Hepatocyte (in vitro differentiated cells): Measurements from ENCODE around the gene UNKL. TPM values are rescaled to one million over a fixed set of nuclear protein-coding genes. Genes with fewer than 3 reads are reported as not detected.

Experiments used
- DNase-seq: peaks from one replicate; pipeline ENCODE4 v3.0.0-alpha.2; 2016; ENCODE audit warnings: low spot score
- H2AFZ ChIP-seq: fragments of 200-600 bp; sonication (generic); 2 replicates; pipeline ENCODE4 v1.6.0; 2016; ENCODE audit warnings: antibody characterized with exemption, mild to moderate bottlenecking
- H3K27ac ChIP-seq: fragments of 200-600 bp; sonication (generic); 2 replicates; pipeline ENCODE4 v1.5.1; 2016; ENCODE audit warnings: mild to moderate bottlenecking
- H3K27me3 ChIP-seq: fragments of 200-600 bp; sonication (generic); 2 replicates; pipeline ENCODE4 v1.6.1; 2016
- H3K36me3 ChIP-seq: fragments of 200-600 bp; sonication (generic); replicated peaks from 2 replicates; pipeline ENCODE4 v1.5.1; 2016; ENCODE audit warnings: low read depth; ENCODE audit not compliant: insufficient read depth
- H3K4me1 ChIP-seq: fragments of 200-600 bp; sonication (generic); 2 replicates; pipeline ENCODE4 v1.5.1; 2016; ENCODE audit warnings: mild to moderate bottlenecking, moderate library complexity; ENCODE audit not compliant: insufficient read depth
- H3K4me2 ChIP-seq: fragments of 200-600 bp; sonication (generic); 2 replicates; pipeline ENCODE4 v1.6.0; 2016
- H3K4me3 ChIP-seq: fragments of 200-600 bp; sonication (generic); 2 replicates; pipeline ENCODE4 v1.5.1; 2016; ENCODE audit warnings: mild to moderate bottlenecking
- H3K79me2 ChIP-seq: fragments of 200-600 bp; sonication (generic); 2 replicates; pipeline ENCODE4 v1.6.0; 2017; ENCODE audit warnings: mild to moderate bottlenecking
- H3K9me2 ChIP-seq: fragments of 200-600 bp; sonication (generic); replicated peaks from 2 replicates; pipeline ENCODE4 v1.6.0; 2017; ENCODE audit warnings: mild to moderate bottlenecking; ENCODE audit not compliant: insufficient read depth
- H3K9me3 ChIP-seq: fragments of 200-600 bp; sonication (generic); 2 replicates; pipeline ENCODE4 v1.5.1; 2016; ENCODE audit warnings: low read depth, mild to moderate bottlenecking
- H4K20me1 ChIP-seq: fragments of 200-600 bp; sonication (generic); 2 replicates; pipeline ENCODE4 v1.6.0; 2016; ENCODE audit warnings: mild to moderate bottlenecking; ENCODE audit not compliant: insufficient read depth, poor library complexity, severe bottlenecking
- EZH2 ChIP-seq: fragments of 200-600 bp; sonication (generic); IDR thresholded peaks from 2 replicates; pipeline ENCODE4 v1.6.1; 2016; ENCODE audit warnings: antibody characterized with exemption, mild to moderate bottlenecking, borderline replicate concordance
- EZH2phosphoT487 ChIP-seq: fragments of 200-600 bp; sonication (generic); IDR thresholded peaks from one replicate; pipeline ENCODE4 v1.6.1; 2018; ENCODE audit warnings: antibody characterized with exemption, mild to moderate bottlenecking, low read depth, moderate library complexity; ENCODE audit not compliant: unreplicated experiment, severe bottlenecking
- WGBS: methylation state at CpG from one replicate; pipeline ENCODE4 v1.1.6; 2016; ENCODE audit warnings: low lambda C conversion rate; ENCODE audit errors: missing lambda C conversion rate; 5-methylcytosine and 5-hydroxymethylcytosine counted together
- polyA plus RNA-seq: library from polyadenylated mRNA; unstranded; fragments of >200 nt; fragmentation: Nextera tagmentation; extraction: Ambion mirVana; gene quantifications from 2 replicates; pipeline ENCODE4 v1.2.1, GENCODE V29; 2016
- total RNA-seq: library from RNA; depleted of rRNA; stranded (reverse); fragments of >200 nt; gene quantifications from 2 replicates; pipeline ENCODE4 v1.2.3, GENCODE V29; 2014
- TF ChIP-seq, protein P1 (sequence below): fragments of 200-600 bp; sonication (generic); IDR thresholded peaks from 2 replicates; pipeline ENCODE4 v1.5.1; 2016; ENCODE audit warnings: antibody characterized with exemption, mild to moderate bottlenecking; ENCODE audit not compliant: poor library complexity

UNKL gene
- total and polyA plus RNA-seq, 2 experiments from 2014 or later, result 8.5 to 10.3 TPM

DNA sequence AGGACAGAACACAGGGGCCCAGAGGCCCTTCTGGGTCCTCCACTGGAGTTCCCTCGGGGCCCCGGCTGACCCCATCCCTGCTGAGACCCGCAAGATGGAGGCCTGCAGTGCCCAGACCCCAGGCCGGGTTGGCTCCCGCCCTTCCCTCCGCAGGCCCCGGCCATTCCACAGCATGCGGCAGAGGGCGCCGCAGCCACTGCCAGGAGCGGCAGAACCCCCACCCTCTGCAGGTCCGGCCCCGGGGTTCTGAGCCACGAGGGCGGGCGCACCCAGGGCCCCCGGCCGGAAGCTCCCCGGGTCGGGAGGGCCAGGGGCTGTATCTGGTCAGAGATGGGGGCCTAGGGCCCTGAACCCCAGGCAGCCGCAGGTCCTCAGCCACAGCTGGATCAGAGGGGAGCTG, 14.0 kb upstream of the UNKL start:
- no peak overlapping the region for H3K4me3 ChIP-seq
- TF ChIP-seq EZH2phosphoT487 (no peak), EZH2 (no peak)
- TF ChIP-seq, protein P1, sequence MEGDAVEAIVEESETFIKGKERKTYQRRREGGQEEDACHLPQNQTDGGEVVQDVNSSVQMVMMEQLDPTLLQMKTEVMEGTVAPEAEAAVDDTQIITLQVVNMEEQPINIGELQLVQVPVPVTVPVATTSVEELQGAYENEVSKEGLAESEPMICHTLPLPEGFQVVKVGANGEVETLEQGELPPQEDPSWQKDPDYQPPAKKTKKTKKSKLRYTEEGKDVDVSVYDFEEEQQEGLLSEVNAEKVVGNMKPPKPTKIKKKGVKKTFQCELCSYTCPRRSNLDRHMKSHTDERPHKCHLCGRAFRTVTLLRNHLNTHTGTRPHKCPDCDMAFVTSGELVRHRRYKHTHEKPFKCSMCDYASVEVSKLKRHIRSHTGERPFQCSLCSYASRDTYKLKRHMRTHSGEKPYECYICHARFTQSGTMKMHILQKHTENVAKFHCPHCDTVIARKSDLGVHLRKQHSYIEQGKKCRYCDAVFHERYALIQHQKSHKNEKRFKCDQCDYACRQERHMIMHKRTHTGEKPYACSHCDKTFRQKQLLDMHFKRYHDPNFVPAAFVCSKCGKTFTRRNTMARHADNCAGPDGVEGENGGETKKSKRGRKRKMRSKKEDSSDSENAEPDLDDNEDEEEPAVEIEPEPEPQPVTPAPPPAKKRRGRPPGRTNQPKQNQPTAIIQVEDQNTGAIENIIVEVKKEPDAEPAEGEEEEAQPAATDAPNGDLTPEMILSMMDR, result peak; percentile 19
- no peaks in the 10 kb centered on the region for H3K9me3 ChIP-seq
- no peaks in the 10 kb centered on the region for H4K20me1 ChIP-seq
- no peak overlapping the region for H2AFZ ChIP-seq
- H3K9me2 ChIP-seq, result no peaks in the 10 kb centered on the region
- H3K27me3 ChIP-seq, result no peaks in the 10 kb centered on the region
- peaks cover 13% of the 10 kb centered on the region for H3K4me1 ChIP-seq
- H3K4me2 ChIP-seq, result no peak overlapping the region
- DNase-seq, result no peak
- H3K27ac ChIP-seq, result no peak overlapping the region
- no peaks in the 10 kb centered on the region for H3K79me2 ChIP-seq
- WGBS, result 72% methylated on average over 20 of the region's 21 CpGs
- no peaks in the 10 kb centered on the region for H3K36me3 ChIP-seq

DNA sequence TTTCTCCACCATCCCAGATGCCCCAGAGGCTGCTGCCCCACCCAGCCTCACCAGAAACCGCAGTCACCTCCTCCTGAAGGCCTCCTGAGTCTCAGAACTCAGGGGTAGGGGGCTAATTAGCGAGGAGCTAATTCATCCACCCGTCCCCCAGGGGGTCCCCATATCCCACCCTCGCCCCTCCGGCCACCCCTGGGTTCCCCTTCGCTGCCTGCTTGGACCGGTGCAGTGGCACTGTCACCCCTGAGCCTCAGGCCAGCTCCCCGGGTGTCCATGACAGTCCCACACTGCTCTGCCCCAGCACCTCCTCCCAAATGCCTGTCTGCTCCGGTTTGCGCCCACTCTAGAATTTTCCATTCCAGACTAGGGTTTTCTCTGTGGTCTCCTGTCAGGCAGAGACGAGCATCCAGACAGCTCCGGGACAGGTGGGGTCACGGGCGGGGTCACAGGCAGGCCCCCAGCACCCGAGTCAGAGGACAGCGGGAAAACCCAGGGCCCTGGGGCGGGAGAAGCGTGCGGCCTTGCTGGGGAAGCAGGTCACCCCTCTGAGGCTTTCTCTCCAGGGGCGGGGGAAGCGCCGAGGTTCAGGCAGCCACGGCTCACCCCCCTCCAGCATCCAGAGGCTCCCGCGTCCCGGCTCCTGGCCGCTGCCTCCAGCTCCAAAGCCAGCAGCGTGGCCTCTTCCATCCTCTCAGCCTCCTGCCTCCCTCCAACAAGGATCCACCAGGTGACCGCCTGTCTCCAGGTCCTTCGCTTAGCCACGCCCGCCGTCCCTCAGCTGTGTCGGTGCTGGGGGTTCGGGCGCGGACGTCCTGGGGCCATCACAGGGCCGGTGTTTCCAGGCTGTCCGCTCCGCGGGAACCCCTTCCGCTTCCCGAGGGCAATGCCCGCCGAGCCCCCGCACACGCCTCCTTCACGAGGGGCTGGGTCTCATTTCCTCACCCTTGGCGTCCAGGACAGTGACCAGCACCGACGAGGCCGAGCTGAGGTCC, 13.3 kb upstream of the UNKL start:
- no peaks in the 10 kb centered on the region for H3K79me2 ChIP-seq
- no peak overlapping the region for H3K4me3 ChIP-seq
- peaks cover 13% of the 10 kb centered on the region for H3K4me1 ChIP-seq
- H3K27me3 ChIP-seq, result no peaks in the 10 kb centered on the region
- TF ChIP-seq EZH2 (no peak), EZH2phosphoT487 (no peak)
- TF ChIP-seq, protein P1, result no peak
- no peak for DNase-seq
- no peak overlapping the region for H2AFZ ChIP-seq
- no peaks in the 10 kb centered on the region for H4K20me1 ChIP-seq
- no peaks in the 10 kb centered on the region for H3K9me2 ChIP-seq
- H3K27ac ChIP-seq, result no peak overlapping the region
- 96% methylated on average over 50 of the region's 53 CpGs for WGBS
- no peak overlapping the region for H3K4me2 ChIP-seq
- no peaks in the 10 kb centered on the region for H3K9me3 ChIP-seq
- no peaks in the 10 kb centered on the region for H3K36me3 ChIP-seq

DNA sequence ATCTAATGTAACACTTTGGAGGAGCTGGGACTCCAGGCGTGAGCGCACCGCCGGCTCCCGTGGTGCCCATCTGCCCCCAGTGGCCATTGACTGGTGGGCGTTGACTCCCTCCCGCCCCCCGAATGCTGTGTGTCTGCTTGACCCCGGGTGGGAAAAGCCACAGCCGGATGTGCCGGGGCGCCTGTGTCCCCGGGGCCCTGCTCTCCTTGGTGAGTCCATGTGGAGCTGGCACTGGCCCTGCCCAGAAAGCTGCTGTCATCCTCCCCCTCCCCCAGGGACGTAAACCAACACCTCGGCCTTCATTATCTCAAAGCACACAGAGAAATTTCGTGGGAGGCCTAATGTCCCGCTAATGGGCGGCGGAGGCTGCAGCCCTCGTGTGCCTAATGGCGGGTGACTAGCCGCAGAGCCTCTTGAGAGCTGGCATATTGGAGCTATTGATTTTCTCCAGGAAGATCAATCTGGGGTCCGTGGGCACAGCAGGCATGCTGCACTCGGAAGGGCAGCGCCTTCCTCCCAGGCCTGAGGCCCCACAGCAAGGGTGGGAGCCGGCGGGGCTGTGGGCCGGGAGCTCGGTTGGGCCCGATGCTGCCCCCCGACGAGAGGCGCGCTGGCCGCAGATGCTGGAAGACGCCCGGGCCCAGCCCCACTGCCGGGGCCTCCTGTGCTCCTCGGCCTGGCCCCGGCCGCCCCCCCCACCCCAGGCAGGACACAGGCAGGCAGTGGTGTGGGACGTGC, 12.4 kb upstream of the UNKL start:
- DNase-seq, result no peak
- H3K9me3 ChIP-seq, result no peaks in the 10 kb centered on the region
- no peak overlapping the region for H3K4me3 ChIP-seq
- no peaks in the 10 kb centered on the region for H3K36me3 ChIP-seq
- no peak overlapping the region for H2AFZ ChIP-seq
- no peaks in the 10 kb centered on the region for H3K9me2 ChIP-seq
- H3K79me2 ChIP-seq, result peaks cover 3% of the 10 kb centered on the region
- peaks cover 13% of the 10 kb centered on the region for H3K4me1 ChIP-seq
- TF ChIP-seq EZH2 (no peak), EZH2phosphoT487 (no peak)
- TF ChIP-seq, protein P1, result no peak
- 80% methylated on average over 29 of the region's 42 CpGs for WGBS
- H4K20me1 ChIP-seq, result no peaks in the 10 kb centered on the region
- H3K27me3 ChIP-seq, result no peaks in the 10 kb centered on the region
- H3K4me2 ChIP-seq, result no peak overlapping the region
- no peak overlapping the region for H3K27ac ChIP-seq
